ENCODE data around the gene CLIP4. TPM values are rescaled to one million over a fixed set of nuclear protein-coding genes. Genes with fewer than 3 reads are reported as not detected.

The CLIP4 gene
- polyA plus RNA-seq, 1 of the 3 experiments (the other 2 are of a cell fraction), result 12.7 TPM

DNA sequence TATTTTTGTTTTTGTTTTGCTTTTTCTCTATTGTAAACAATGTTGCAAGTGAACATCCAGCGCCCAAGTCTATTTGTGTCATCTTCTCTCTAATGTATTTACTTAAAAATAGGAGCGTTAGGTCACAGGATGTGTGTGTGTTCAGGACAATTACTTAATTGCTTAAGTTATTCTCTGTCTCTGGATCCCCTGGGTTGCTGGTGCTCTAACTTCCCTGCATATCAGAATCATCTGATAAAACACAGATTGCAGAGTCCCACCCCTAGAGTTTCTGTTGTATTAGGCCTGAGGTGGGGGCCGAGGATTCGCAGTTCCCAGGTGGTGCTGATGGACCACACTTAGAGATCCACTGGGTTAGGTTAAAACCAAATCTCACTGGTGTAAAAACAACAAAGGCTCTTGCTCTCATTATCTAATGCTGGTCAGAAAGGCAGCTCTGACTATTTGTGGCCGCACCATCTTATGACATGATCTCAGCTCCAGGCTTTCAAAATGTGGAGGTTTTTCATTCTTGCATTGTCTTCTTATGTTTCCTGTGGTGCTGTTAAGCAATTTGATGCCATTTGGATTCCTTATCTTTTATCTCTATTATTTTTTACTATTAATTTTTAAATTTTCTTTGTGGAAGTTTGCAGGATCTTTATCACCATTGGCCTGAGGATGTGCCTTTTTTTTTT lies 87.7 kb downstream of the CLIP4 start:
- Histone ChIP-seq H3K9me2 (no peaks in the 10 kb centered on the region), H4K20me1 (ENCODE audit: insufficient read depth) (no peaks in the 10 kb centered on the region), H3K36me3 (replicated peaks in 1 of 2; ENCODE audit: control insufficient read depth in 1 of 2, insufficient read depth in 2 of 2, low read length in 1 of 2) (peaks cover 0 to 7% of the 10 kb centered on the region in 2 experiments), H3K4me2 (no peak overlapping the region), H3K4me3 (ENCODE audit: low read depth in 2 of 2, low read length in 1 of 2) (no peak overlapping the region), H3K27ac (ENCODE audit: low read depth in 2 of 2, low read length in 1 of 2) (peak overlapping the region in 1 of 2 experiments; percentile 73; a peak in 2 of 4 replicates), H3K9ac (no peak overlapping the region), H3K9me3 (no peaks in the 10 kb centered on the region), H2AFZ (ENCODE audit: low read depth) (no peak overlapping the region), H3F3A (replicated peaks; ENCODE audit: insufficient read depth) (no peaks in the 10 kb centered on the region), H3K4me1 (ENCODE audit: control insufficient read depth in 1 of 2, insufficient read depth in 2 of 2, low read depth in 1 of 2, low read length in 1 of 2) (peaks cover 0 to 25% of the 10 kb centered on the region in 2 experiments; a peak in 2 of 4 replicates), H3K79me2 (ENCODE audit: insufficient read depth) (no peaks in the 10 kb centered on the region), H3K27me3 (ENCODE audit: insufficient read depth) (no peaks in the 10 kb centered on the region)
- POLR2A ChIA-PET, result no interaction called here
- CTCF ChIA-PET, result no interaction called here
- DNase-seq, result peak; percentile 40
- no peak for TF ChIP-seq GABPA (IDR thresholded peaks at IDR 0.05; ENCODE audit: low read depth)
- peak; percentile 31; the same call in 1 of the 2 replicates for TF ChIP-seq MXI1 (IDR thresholded peaks at IDR 0.05; ENCODE audit: low read depth, low read length)
- TF ChIP-seq TAF1 (IDR thresholded peaks at IDR 0.05; ENCODE audit: borderline replicate concordance, low read depth, low read length), result no peak
- 0 out of 2 replicates have a peak, but pooled peaks have one; percentile 2 for TF ChIP-seq RAD21 (IDR thresholded peaks at IDR 0.05; ENCODE audit: low read length)
- TF ChIP-seq GATA2 (CRISPR knock-in tag; IDR thresholded peaks at IDR 0.05), result peak; percentile 69
- no peak for TF ChIP-seq FOXM1 (IDR thresholded peaks at IDR 0.05; ENCODE audit: low read depth)
- TF ChIP-seq, protein P1, sequence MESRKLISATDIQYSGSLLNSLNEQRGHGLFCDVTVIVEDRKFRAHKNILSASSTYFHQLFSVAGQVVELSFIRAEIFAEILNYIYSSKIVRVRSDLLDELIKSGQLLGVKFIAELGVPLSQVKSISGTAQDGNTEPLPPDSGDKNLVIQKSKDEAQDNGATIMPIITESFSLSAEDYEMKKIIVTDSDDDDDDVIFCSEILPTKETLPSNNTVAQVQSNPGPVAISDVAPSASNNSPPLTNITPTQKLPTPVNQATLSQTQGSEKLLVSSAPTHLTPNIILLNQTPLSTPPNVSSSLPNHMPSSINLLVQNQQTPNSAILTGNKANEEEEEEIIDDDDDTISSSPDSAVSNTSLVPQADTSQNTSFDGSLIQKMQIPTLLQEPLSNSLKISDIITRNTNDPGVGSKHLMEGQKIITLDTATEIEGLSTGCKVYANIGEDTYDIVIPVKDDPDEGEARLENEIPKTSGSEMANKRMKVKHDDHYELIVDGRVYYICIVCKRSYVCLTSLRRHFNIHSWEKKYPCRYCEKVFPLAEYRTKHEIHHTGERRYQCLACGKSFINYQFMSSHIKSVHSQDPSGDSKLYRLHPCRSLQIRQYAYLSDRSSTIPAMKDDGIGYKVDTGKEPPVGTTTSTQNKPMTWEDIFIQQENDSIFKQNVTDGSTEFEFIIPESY (IDR thresholded peaks at IDR 0.05; ENCODE audit: borderline replicate concordance, low read depth), result no peak
- peak in 1 of 2 experiments; percentile 60; a peak in 2 of 4 replicates for TF ChIP-seq EP300 (IDR thresholded peaks at IDR 0.05; ENCODE audit: borderline replicate concordance in 1 of 2, low read depth in 1 of 2, low read length in 1 of 2)
- no peak for TF ChIP-seq YY1 (IDR thresholded peaks at IDR 0.05; ENCODE audit: low read depth)
- TF ChIP-seq RCOR1 (IDR thresholded peaks at IDR 0.05; ENCODE audit: low read length), result peak; percentile 47; the same call in 1 of the 2 replicates
- WGBS (ENCODE audit: low lambda C conversion rate), result 80% methylated on average over 5 of the region's 5 CpGs

DNA sequence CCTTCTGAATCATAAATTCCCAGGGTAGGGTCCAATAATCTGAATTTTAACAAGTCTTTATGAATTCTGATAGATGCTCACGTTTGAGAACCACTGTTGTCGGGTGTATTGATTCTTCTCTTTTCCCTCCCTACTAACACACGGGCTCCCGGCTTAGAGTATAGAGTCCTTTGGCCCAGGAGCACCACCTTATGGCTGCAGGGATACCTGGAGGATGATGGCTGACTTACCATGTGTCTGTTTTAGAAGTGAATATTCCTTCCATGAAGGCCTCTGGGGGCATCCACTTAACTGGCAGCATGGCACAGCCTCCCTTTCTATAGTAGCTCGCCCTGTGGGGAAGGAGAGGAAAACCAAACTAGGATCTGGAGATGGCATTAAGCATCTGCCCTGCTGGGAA lies 91.7 kb downstream of the CLIP4 start:
- Histone ChIP-seq H3K9me2 (no peaks in the 10 kb centered on the region), H3K27me3 (ENCODE audit: insufficient read depth) (no peaks in the 10 kb centered on the region), H3F3A (replicated peaks; ENCODE audit: insufficient read depth) (no peaks in the 10 kb centered on the region), H2AFZ (ENCODE audit: low read depth) (no peak overlapping the region), H4K20me1 (ENCODE audit: insufficient read depth) (no peaks in the 10 kb centered on the region), H3K9me3 (no peaks in the 10 kb centered on the region), H3K4me2 (no peak overlapping the region), H3K9ac (no peak overlapping the region), H3K4me1 (ENCODE audit: control insufficient read depth in 1 of 2, insufficient read depth in 2 of 2, low read depth in 1 of 2, low read length in 1 of 2) (peaks cover 0 to 33% of the 10 kb centered on the region in 2 experiments; a peak in 2 of 4 replicates), H3K27ac (ENCODE audit: low read depth in 2 of 2, low read length in 1 of 2) (no peak overlapping the region), H3K79me2 (ENCODE audit: insufficient read depth) (no peaks in the 10 kb centered on the region), H3K4me3 (ENCODE audit: low read depth in 2 of 2, low read length in 1 of 2) (no peak overlapping the region), H3K36me3 (replicated peaks in 1 of 2; ENCODE audit: control insufficient read depth in 1 of 2, insufficient read depth in 2 of 2, low read length in 1 of 2) (peaks cover 0 to 12% of the 10 kb centered on the region in 2 experiments)
- WGBS (ENCODE audit: low lambda C conversion rate), result 85% methylated on average over 5 of the region's 5 CpGs
- CTCF ChIA-PET, result interaction anchor here (1.2 to 1.3 kb wide), 2 partner anchors 11 to 23 kb away, joined by 3 read pairs; no protein-coding TSS in a partner anchor
- TF ChIP-seq ELF1 (IDR thresholded peaks at IDR 0.05) (no peak), RXRA (IDR thresholded peaks at IDR 0.05; ENCODE audit: borderline replicate concordance, low read depth) (no peak), CHD2 (IDR thresholded peaks at IDR 0.05; ENCODE audit: low read length, partially characterized antibody) (no peak), TCF12 (IDR thresholded peaks at IDR 0.05) (no peak), YY1 (IDR thresholded peaks at IDR 0.05; ENCODE audit: low read depth) (no peak), RFX5 (IDR thresholded peaks at IDR 0.05; ENCODE audit: low read length) (no peak), EP300 (IDR thresholded peaks at IDR 0.05; ENCODE audit: borderline replicate concordance in 1 of 2, low read depth in 1 of 2, low read length in 1 of 2) (no peak), FOXM1 (IDR thresholded peaks at IDR 0.05; ENCODE audit: low read depth) (no peak), SMC3 (IDR thresholded peaks at IDR 0.05; ENCODE audit: low read depth, low read length) (no peak), GATA2 (CRISPR knock-in tag; IDR thresholded peaks at IDR 0.05) (no peak), MXI1 (IDR thresholded peaks at IDR 0.05; ENCODE audit: low read depth, low read length) (no peak)
- POLR2A ChIA-PET, result interaction anchor here (1.0 kb wide), 1 partner anchor 17 kb away, joined by 3 read pairs; no protein-coding TSS in a partner anchor
- DNase-seq, result no peak

All from SK-N-SH (cell line).